Right ventricle myocardium superior (tissue), 1 donor: Measurements from ENCODE around the gene TRIM8. TPM values are rescaled to one million over a fixed set of nuclear protein-coding genes. Genes with fewer than 3 reads are reported as not detected.

Source experiments
- ATAC-seq: fragments of 200-7000 bp; cut with Tn5 transposase; one replicate; pipeline ENCODE4 v1.9.1; 2020; ENCODE audit warnings: mild to moderate bottlenecking; ENCODE audit not compliant: poor library complexity
- DNase-seq: peaks from one replicate; pipeline ENCODE4 v3.0.0-alpha.2; 2020
- intact Hi-C: fragments of 100-400 bp; cut with DNase I; formaldehyde crosslinking; loops from one replicate; pipeline ENCODE4 v1.11.2; 2022
- total RNA-seq: library from RNA; stranded (reverse); fragmentation: NEBNext Ultra II Directional; extraction: Animal tissue kit (Norgen Biotek cat#: 25700); gene quantifications from one replicate; pipeline ENCODE4 v1.2.1, GENCODE V29; 2021
- donor health status: DM: no; HTN: yes; CAD: no; lungs with severe emphysema.

Gene TRIM8
- total RNA-seq, 1 donor from 2014 or later, result 103 TPM

- ATAC-seq (peak; percentile 48), DNase-seq (peak; percentile 94)
- intact Hi-C loops, result no loop called here
These were observed 1.7 kb downstream of the TRIM8 start for GRCh38 chr10:102645741-102646609.

GRCh38 chr10:102646610-102647442 is 2.5 kb downstream of the TRIM8 start:
- ATAC-seq (peak; percentile 6), DNase-seq (peak; percentile 75)
- intact Hi-C loops, result no loop called here

DNA sequence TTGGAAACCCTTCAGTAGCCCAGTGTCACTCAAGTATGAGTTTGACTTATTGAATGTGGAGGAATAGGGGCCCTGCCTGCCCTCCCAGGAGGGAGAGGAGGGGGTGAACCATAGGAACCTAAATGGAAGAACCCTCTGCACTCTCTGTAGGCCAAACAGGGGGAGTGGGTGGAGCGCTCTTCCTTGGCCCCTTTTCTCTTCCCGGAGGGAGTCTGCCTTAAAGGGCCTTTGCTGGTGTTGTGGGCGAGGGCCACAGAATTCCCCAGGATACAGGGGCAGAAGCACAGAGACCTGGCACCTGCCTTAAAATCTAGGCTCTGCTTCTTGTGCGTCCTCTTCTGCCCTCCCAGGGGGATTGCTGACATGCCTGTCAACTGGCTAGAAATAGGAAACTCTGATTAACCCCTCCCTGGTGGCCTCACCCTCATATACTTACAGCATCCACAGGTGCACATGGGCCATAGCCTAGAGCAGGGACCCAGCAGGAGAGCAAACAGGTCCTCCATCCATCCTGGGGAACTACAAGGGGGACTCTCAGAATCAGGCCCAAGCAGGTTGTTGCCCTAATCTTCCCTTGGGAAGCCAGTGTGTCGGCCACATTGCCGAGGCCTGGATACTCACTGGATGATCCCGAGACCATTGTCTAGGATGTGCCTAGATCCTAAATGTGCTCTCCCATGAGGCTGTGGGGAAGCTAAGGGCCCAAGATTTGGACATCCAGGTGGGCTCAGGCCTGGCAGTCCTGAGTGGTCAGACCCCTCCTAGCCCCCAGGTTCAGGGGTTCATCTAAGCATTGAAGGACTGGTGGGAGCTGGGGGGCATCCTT is 3.4 kb downstream of the TRIM8 start:
- DNase-seq (no peak), ATAC-seq (no peak)
- intact Hi-C loops, result no loop called here

DNA sequence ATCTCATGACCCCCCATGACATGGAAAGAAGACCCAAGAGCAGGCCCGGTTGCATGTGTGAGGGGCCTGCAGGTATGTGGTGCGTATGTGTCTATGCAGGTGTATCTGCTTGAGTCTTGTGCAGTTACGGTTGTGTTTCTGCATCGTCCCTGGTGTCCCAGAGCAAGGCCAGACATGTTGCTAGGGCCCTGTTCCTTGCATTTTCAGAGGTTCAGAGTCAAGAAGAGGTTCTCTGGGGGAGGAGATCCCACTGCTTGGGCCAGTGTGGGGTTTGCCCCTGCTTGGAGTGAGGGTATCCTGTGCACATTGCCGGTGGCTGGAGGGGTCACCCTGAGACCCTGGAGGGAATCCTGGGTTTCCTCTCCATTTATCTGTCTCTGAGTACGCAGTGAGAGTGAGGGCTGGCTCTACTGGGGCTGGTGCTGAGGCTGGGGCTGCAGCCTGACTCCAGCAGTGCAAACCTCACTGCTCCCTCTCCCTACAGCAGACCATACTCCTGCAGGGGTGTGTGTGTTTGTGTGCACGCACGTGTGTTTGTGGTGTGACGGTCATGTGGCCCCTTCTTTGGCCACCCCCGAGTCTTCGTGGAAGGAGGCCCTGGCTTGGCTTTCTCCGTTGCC is 4.1 kb downstream of the TRIM8 start:
- ATAC-seq (no peak), DNase-seq (no peak)
- intact Hi-C loops, result no loop called here

- intact Hi-C loops, result no loop called here
- DNase-seq, result peak; percentile 66
These were observed 4.9 kb downstream of the TRIM8 start for GRCh38 chr10:102648889-102649796.

GRCh38 chr10:102649797-102650654 is 5.7 kb downstream of the TRIM8 start:
- DNase-seq (no peak), ATAC-seq (no peak)
- intact Hi-C loops, result no loop called here

More at GRCh38 chr10:102648889-102649796, 4.9 kb downstream of the TRIM8 start:
- no peak for ATAC-seq

DNA sequence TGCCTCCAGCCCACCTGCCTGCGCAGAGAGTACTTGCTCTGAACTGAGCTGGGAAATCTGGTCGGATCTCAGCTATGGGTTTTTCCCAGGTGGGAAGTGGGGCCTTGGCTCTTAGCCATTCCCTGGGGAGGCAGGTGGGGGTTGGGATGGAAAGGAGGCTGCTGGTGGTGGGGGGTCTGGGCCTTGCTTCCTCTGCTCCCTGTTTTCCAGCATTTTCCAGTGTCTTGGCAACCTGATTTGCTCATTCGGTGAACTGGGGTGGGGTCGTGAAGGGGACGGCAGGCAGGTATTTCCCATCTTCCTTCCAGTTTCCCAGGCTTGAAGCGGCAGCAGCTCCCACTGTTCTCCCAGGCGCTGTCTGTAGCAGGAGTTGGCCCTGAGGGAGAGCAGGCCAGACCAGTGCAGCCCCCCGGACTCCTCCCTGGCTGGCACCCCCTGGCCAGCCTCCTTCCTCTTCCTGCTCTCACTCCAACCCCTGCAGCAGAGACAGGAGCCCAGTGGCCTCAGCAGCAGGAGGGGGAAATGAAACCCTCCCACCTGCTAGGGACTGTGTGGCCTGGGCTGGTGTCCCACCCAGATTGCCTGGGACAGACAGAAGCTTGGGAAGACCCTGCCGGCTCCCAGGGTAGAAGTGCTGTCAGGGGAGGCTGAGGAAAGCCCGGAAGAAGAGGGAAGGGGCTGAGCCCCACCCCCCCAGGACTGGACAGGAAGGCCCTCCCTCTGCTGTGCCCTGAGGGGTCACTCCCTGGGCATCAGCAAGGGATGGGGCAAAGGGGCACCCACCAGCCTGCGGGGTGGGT is 6.6 kb downstream of the TRIM8 start:
- DNase-seq, result no peak
- intact Hi-C loops, result no loop called here
- ATAC-seq, result no peak

- ATAC-seq, result no peak
- peak; percentile 32 for DNase-seq
- intact Hi-C loops, result no loop called here
These were observed 7.3 kb downstream of the TRIM8 start for GRCh38 chr10:102651455-102652169.

DNA sequence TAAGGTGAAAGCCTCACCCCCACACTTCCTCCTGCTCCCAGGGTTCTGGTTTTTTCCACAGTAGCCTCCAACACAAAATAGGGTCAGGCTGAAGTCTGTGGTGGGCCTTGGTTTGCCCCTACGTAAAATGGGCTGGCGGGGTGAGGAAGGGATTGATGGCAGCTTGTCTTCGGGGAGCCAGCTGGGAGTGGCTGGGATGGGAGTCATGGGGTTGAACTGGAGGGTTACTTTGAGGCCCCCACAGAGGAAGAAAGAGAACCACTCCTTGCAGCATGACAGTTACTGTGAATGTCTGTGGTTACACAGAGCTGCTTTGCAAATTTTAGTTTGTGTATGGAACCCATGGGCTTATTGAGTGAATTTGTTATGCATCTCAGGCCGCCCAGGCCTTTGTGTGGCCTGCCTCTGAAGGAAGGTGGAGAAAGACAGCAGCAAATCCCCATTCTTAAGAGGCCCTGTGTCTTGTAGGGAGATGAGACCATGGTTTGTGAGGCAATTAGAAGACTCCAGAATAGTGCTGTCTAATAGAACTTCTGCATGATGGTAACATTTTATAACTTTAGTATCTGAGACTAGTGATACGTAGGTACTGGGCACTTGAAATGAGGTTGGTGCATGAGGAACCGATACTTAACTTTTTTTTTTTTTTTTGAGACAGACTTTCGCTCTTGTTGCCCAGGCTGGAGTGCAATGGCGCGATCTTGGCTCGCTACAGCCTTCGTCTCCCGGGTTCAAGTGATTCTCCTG is 8.1 kb downstream of the TRIM8 start:
- intact Hi-C loops, result no loop called here
- ATAC-seq (no peak), DNase-seq (peak; percentile 37)

GRCh38 chr10:102653060-102653459 is 8.8 kb downstream of the TRIM8 start:
- ATAC-seq (no peak), DNase-seq (no peak)
- intact Hi-C loops, result no loop called here

GRCh38 chr10:102654566-102654965 is 10.3 kb downstream of the TRIM8 start:
- intact Hi-C loops, result no loop called here

DNA sequence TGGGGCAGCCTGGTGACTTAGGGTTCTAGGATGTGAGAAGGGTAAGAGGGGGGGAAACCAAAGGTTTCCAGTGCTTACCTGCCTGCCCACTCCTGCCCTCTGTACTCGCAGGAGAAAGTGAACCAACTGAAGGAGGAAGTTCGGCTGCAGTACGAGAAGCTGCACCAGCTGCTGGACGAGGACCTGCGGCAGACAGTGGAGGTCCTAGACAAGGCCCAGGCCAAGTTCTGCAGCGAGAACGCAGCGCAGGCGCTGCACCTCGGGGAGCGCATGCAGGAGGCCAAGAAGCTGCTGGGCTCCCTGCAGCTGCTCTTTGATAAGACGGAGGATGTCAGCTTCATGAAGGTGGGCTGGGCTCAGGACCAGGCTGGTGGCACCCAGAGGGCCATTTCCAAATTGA is 10.7 kb downstream of the TRIM8 start:
- intact Hi-C loops, result no loop called here
- peak; percentile 17 for DNase-seq
- ATAC-seq, result no peak

More at GRCh38 chr10:102654566-102654965, 10.3 kb downstream of the TRIM8 start:
- DNase-seq (peak; percentile 33), ATAC-seq (no peak)

DNA sequence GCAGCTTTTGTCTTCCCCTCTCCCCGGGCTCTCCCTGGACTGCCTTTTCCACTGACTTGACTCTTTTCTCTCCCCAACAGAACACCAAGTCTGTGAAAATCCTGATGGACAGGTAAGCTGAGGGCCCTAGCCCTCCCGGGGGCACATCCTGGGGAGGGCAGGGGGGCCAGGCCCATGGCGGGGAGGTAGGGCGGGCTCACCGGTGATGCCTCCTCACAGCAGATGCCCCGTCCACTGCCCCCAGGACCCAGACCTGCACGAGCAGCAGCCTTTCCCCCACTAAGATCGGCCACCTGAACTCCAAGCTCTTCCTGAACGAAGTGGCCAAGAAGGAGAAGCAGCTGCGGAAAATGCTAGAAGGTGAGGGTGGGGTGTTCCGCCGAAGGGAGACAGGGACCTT is 11.7 kb downstream of the TRIM8 start:
- intact Hi-C loops, result no loop called here
- ATAC-seq (no peak), DNase-seq (peak; percentile 26)

- intact Hi-C loops, result no loop called here
- ATAC-seq (no peak), DNase-seq (peak; percentile 37)
These were observed 12.6 kb downstream of the TRIM8 start for GRCh38 chr10:102656791-102657371.
